Astrocyte (in vitro differentiated cells and primary cell): ENCODE measurements around the gene COL2A1. TPM values are rescaled to one million over a fixed set of nuclear protein-coding genes. Genes with fewer than 3 reads are reported as not detected.

Experiments
- DNase-seq: peaks from one replicate; pipeline ENCODE4 v3.0.0-alpha.2; 2010; ENCODE audit warnings: low read depth
- FAIRE-seq: peaks from 2 replicates; lab custom pipeline; 2011; peaks lifted over from hg19 to GRCh38; lab: Jason Lieb, UNC
- H2AFZ ChIP-seq: 2 replicates; pipeline ENCODE4 v1.6.0; 2012; ENCODE audit warnings: low read depth, low read length, inconsistent platforms
- H3K27ac ChIP-seq: 2 replicates; pipeline ENCODE4 v1.5.1; 2011; ENCODE audit warnings: low read depth, low read length, inconsistent platforms
- H3K27me3 ChIP-seq: 2 replicates; pipeline ENCODE4 v1.6.0; 2011; ENCODE audit warnings: low read length, inconsistent platforms; ENCODE audit not compliant: insufficient read depth
- H3K36me3 ChIP-seq: 2 replicates; pipeline ENCODE4 v1.5.1; 2011; ENCODE audit warnings: low read length, inconsistent platforms; ENCODE audit not compliant: insufficient read depth
- H3K4me1 ChIP-seq: 2 replicates; pipeline ENCODE4 v1.5.1; 2011; ENCODE audit warnings: low read length, inconsistent platforms; ENCODE audit not compliant: insufficient read depth
- H3K4me2 ChIP-seq: 2 replicates; pipeline ENCODE4 v1.6.0; 2012; ENCODE audit warnings: low read length, inconsistent platforms
- H3K4me3 ChIP-seq: 2 replicates; pipeline ENCODE4 v1.5.1; 2011; ENCODE audit warnings: low read depth, mild to moderate bottlenecking, low read length, inconsistent platforms; ENCODE audit not compliant: insufficient read depth
- H3K79me2 ChIP-seq: 2 replicates; pipeline ENCODE4 v1.6.0; 2012; ENCODE audit warnings: mild to moderate bottlenecking, low read length, inconsistent platforms; ENCODE audit not compliant: insufficient read depth
- H3K9ac ChIP-seq: 2 replicates; pipeline ENCODE4 v1.6.0; 2012; ENCODE audit warnings: mild to moderate bottlenecking, low read length, inconsistent platforms
- H3K9me3 ChIP-seq: 2 replicates; pipeline ENCODE4 v1.5.1; 2012; ENCODE audit warnings: low read depth, mild to moderate bottlenecking, low read length, inconsistent platforms; ENCODE audit not compliant: insufficient read depth
- H4K20me1 ChIP-seq: 2 replicates; pipeline ENCODE4 v1.6.0; 2012; ENCODE audit warnings: low read length, inconsistent platforms; ENCODE audit not compliant: insufficient read depth
- H3K27ac Mint-ChIP-seq: one replicate; pipeline ENCODE4 v1.8.0; 2021; ENCODE audit warnings: mild to moderate bottlenecking, mixed read lengths; ENCODE audit not compliant: unreplicated experiment
- H3K27me3 Mint-ChIP-seq: one replicate; pipeline ENCODE4 v1.8.0; 2021; ENCODE audit warnings: low read depth, mixed read lengths; ENCODE audit not compliant: unreplicated experiment
- H3K36me3 Mint-ChIP-seq: one replicate; pipeline ENCODE4 v1.8.0; 2021; ENCODE audit warnings: low read depth, mixed read lengths; ENCODE audit not compliant: unreplicated experiment
- H3K4me1 Mint-ChIP-seq: one replicate; pipeline ENCODE4 v1.8.0; 2021; ENCODE audit warnings: low read depth, mixed read lengths; ENCODE audit not compliant: unreplicated experiment
- H3K4me3 Mint-ChIP-seq: one replicate; pipeline ENCODE4 v1.8.0; 2021; ENCODE audit warnings: mild to moderate bottlenecking, moderate library complexity, mixed read lengths; ENCODE audit not compliant: unreplicated experiment
- H3K9me3 Mint-ChIP-seq: one replicate; pipeline ENCODE4 v1.8.0; 2021; ENCODE audit warnings: mild to moderate bottlenecking, mixed read lengths; ENCODE audit not compliant: unreplicated experiment
- CTCF ChIP-seq: IDR thresholded peaks from 2 replicates; pipeline ENCODE4 v1.5.1; 2011; ENCODE audit warnings: low read depth, mild to moderate bottlenecking, inconsistent platforms, low read length, moderate library complexity; ENCODE audit not compliant: insufficient read depth
- EZH2 ChIP-seq: IDR thresholded peaks from 2 replicates; pipeline ENCODE4 v1.6.1; 2012; ENCODE audit warnings: mild to moderate bottlenecking, low read length, inconsistent platforms; ENCODE audit not compliant: insufficient read depth
- total RNA-seq: library from RNA; stranded (reverse); gene quantifications from 2 replicates; pipeline ENCODE4 v1.2.1, GENCODE V29; 2021

Gene COL2A1
- total RNA-seq, 1 donor from 2014 or later, result 20.3 TPM

DNA sequence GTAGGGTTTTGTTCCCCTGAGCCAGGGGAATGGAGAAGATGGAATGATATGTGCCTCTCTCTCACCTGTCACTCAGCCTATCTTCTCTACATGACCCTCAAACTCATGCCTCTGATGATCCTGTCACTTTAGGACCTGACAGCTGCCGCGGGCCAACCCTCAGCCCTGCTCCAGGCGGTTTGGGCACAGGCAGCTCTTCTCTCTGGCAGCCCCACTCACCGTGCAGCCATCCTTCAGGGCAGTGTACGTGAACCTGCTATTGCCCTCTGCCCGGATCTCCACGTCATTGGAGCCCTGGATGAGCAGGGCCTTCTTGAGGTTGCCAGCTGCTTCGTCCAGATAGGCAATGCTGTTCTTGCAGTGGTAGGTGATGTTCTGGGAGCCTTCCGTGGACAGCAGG is 30.4 kb downstream of the COL2A1 start:
- Histone ChIP-seq H3K27me3 (no peaks in the 10 kb centered on the region), H4K20me1 (no peaks in the 10 kb centered on the region), H3K9ac (no peak overlapping the region), H2AFZ (no peak overlapping the region), H3K4me2 (no peak overlapping the region), H3K9me3 (no peaks in the 10 kb centered on the region), H3K27ac (no peak overlapping the region), H3K4me1 (no peaks in the 10 kb centered on the region), H3K36me3 (no peaks in the 10 kb centered on the region), H3K4me3 (no peak overlapping the region), H3K79me2 (no peaks in the 10 kb centered on the region)
- Mint-ChIP-seq H3K4me3 (no peak overlapping the region), H3K4me1 (no peaks in the 10 kb centered on the region), H3K9me3 (peaks cover 2% of the 10 kb centered on the region), H3K36me3 (peaks cover 7% of the 10 kb centered on the region), H3K27ac (no peak overlapping the region), H3K27me3 (peaks cover 14% of the 10 kb centered on the region)
- FAIRE-seq, result no peak
- no peak for TF ChIP-seq EZH2
- no peak for DNase-seq

GRCh38 chr12:47972895-47973294 is 31.4 kb downstream of the COL2A1 start:
- Histone ChIP-seq H3K27me3 (no peaks in the 10 kb centered on the region), H3K9ac (no peak overlapping the region), H2AFZ (no peak overlapping the region), H3K9me3 (no peaks in the 10 kb centered on the region), H3K27ac (no peak overlapping the region), H3K4me2 (no peak overlapping the region), H3K36me3 (no peaks in the 10 kb centered on the region), H3K79me2 (no peaks in the 10 kb centered on the region), H4K20me1 (no peaks in the 10 kb centered on the region), H3K4me3 (no peak overlapping the region), H3K4me1 (no peaks in the 10 kb centered on the region)
- Mint-ChIP-seq H3K9me3 (peaks cover 2% of the 10 kb centered on the region), H3K36me3 (peaks cover 11% of the 10 kb centered on the region), H3K27me3 (peaks cover 14% of the 10 kb centered on the region), H3K4me1 (no peaks in the 10 kb centered on the region), H3K4me3 (no peak overlapping the region), H3K27ac (no peak overlapping the region)
- TF ChIP-seq CTCF (no peak), EZH2 (no peak)
- FAIRE-seq (no peak), DNase-seq (no peak)

GRCh38 chr12:47970843-47971242 is 33.4 kb downstream of the COL2A1 start:
- H3K4me3 ChIP-seq, result no peak overlapping the region
- no peak overlapping the region for H3K27ac Mint-ChIP-seq
- H2AFZ ChIP-seq, result no peak overlapping the region
- no peaks in the 10 kb centered on the region for H3K79me2 ChIP-seq
- no peaks in the 10 kb centered on the region for H3K9me3 ChIP-seq
- H3K4me1 ChIP-seq, result no peaks in the 10 kb centered on the region
- no peak overlapping the region for H3K4me3 Mint-ChIP-seq
- no peaks in the 10 kb centered on the region for H4K20me1 ChIP-seq
- peaks cover 12% of the 10 kb centered on the region for H3K36me3 Mint-ChIP-seq
- H3K4me1 Mint-ChIP-seq, result no peaks in the 10 kb centered on the region
- FAIRE-seq (no peak), DNase-seq (no peak)
- H3K27me3 ChIP-seq, result no peaks in the 10 kb centered on the region
- no peak overlapping the region for H3K4me2 ChIP-seq
- H3K9ac ChIP-seq, result no peak overlapping the region
- H3K27ac ChIP-seq, result no peak overlapping the region
- no peaks in the 10 kb centered on the region for H3K9me3 Mint-ChIP-seq
- H3K36me3 ChIP-seq, result peaks cover 5% of the 10 kb centered on the region
- H3K27me3 Mint-ChIP-seq, result peaks cover 11% of the 10 kb centered on the region
- TF ChIP-seq EZH2, result no peak
- no peak for TF ChIP-seq CTCF
